Activated B cell treated with CpG ODN at 0.5 μM for 24 hours (primary cell): ENCODE measurements around the gene CCDC78. TPM values are rescaled to one million over a fixed set of nuclear protein-coding genes. Genes with fewer than 3 reads are reported as not detected.
"Not testable (repeated sequence)": the region's sequence is repeated elsewhere in the genome, so short reads cannot be mapped to it uniquely, and the experiment has no call there.

Source experiments
- ATAC-seq: fragments of 200-7000 bp; cut with Tn5 transposase; one replicate; pipeline ENCODE4 v1.10.0; 2021; ENCODE audit warnings: low read depth, mild to moderate bottlenecking, moderate library complexity
- CTCF ChIA-PET: fragments of 350-600 bp; sonication (Branson Sonifier 250); formaldehyde crosslinking; loops from one replicate; lab custom pipeline; 2021; ENCODE audit warnings: antibody characterized with exemption; lab: Charles Lee
- POLR2A ChIA-PET: fragments of 350-600 bp; sonication (Branson Sonifier 250); formaldehyde crosslinking; loops from one replicate; lab custom pipeline; 2021; ENCODE audit warnings: antibody characterized with exemption; lab: Charles Lee
- DNase-seq: peaks from one replicate; pipeline ENCODE4 v3.0.0; 2022
- H3K27ac Mint-ChIP-seq: one replicate; pipeline ENCODE4 v1.8.0; 2020; ENCODE audit warnings: mixed read lengths
- H3K27me3 Mint-ChIP-seq: one replicate; pipeline ENCODE4 v1.8.0; 2021; ENCODE audit warnings: mixed read lengths
- H3K36me3 Mint-ChIP-seq: one replicate; pipeline ENCODE4 v1.8.0; 2021; ENCODE audit warnings: low read depth, mixed read lengths
- H3K4me1 Mint-ChIP-seq: one replicate; pipeline ENCODE4 v1.8.0; 2021; ENCODE audit warnings: mixed read lengths
- H3K4me3 Mint-ChIP-seq: one replicate; pipeline ENCODE4 v1.8.0; 2020; ENCODE audit warnings: mild to moderate bottlenecking, mixed read lengths
- H3K9me3 Mint-ChIP-seq: one replicate; pipeline ENCODE4 v1.8.0; 2020; ENCODE audit warnings: mixed read lengths
- intact Hi-C: fragments of 100-400 bp; cut with micrococcal nuclease; formaldehyde crosslinking; loops from one replicate; pipeline ENCODE4 v1.15.1; 2024
- total RNA-seq: library from RNA; stranded (reverse); gene quantifications from 2 replicates; pipeline ENCODE4 v1.2.3, GENCODE V29; 2022
- TF ChIP-seq, protein P1 (sequence below): fragments of 200-600 bp; IDR thresholded peaks from one replicate; pipeline ENCODE4 v1.8.0; 2022; ENCODE audit warnings: antibody characterized with exemption, mild to moderate bottlenecking

CCDC78 gene
- total RNA-seq, 1 donor from 2014 or later: 4.8 TPM

DNA sequence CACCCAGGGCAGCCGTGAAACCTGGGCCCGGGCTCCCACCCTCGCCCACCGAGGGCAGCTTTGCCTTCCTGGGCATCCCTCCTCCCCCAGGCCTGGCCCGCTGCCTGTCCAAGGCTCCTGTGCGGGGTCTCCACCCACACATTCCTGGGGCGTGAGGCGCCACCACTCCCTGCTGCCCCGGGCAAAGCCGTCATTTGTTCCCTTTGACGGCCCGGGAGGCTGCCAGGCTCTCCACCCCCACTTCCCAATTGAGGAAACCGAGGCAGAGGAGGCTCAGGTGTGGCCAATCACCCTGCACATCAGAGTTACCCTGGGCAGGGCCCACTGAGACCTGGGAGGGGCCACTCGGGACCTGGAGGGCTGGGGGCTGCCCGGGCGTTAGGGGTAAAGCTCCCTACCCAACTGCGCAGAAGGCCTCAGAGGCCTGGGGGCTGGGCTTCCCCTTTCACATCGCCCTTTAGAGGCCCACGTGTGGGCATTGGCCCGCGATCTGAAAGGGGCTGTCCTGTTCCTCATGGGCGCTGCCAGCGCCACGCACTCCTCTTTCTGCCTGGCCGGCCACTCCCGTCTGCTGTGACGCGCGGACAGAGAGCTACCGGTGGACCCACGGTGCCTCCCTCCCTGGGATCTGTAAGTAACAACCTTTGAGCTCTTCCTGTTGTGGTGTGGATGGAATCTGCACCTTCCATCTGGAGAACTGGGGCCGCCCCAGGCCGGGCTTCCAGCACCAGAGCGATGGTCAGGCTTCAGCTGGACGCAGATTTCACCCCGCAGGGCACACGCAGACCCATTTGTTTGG lies 34.5 kb upstream of the CCDC78 start, which contains the start of gene MSLN:
TSS of gene MSLN (plus strand) at position 190 of the 799 bp plus-strand sequence. CDS start 1,947 bp downstream, outside the sequence.
- ATAC-seq: no peak
- Mint-ChIP-seq H3K27me3 (peaks cover 10% of the 10 kb centered on the region), H3K4me1 (no peaks in the 10 kb centered on the region), H3K36me3 (no peaks in the 10 kb centered on the region), H3K27ac (no peak within 1 kb of the TSS), H3K9me3 (no peaks in the 10 kb centered on the region), H3K4me3 (no peak within 1 kb of the TSS)
- POLR2A ChIA-PET: no interaction called here
- CTCF ChIA-PET: no interaction called here
- no peak for DNase-seq
- intact Hi-C loops: no loop called here
- TF ChIP-seq, protein P1, sequence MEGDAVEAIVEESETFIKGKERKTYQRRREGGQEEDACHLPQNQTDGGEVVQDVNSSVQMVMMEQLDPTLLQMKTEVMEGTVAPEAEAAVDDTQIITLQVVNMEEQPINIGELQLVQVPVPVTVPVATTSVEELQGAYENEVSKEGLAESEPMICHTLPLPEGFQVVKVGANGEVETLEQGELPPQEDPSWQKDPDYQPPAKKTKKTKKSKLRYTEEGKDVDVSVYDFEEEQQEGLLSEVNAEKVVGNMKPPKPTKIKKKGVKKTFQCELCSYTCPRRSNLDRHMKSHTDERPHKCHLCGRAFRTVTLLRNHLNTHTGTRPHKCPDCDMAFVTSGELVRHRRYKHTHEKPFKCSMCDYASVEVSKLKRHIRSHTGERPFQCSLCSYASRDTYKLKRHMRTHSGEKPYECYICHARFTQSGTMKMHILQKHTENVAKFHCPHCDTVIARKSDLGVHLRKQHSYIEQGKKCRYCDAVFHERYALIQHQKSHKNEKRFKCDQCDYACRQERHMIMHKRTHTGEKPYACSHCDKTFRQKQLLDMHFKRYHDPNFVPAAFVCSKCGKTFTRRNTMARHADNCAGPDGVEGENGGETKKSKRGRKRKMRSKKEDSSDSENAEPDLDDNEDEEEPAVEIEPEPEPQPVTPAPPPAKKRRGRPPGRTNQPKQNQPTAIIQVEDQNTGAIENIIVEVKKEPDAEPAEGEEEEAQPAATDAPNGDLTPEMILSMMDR: no peak

DNA sequence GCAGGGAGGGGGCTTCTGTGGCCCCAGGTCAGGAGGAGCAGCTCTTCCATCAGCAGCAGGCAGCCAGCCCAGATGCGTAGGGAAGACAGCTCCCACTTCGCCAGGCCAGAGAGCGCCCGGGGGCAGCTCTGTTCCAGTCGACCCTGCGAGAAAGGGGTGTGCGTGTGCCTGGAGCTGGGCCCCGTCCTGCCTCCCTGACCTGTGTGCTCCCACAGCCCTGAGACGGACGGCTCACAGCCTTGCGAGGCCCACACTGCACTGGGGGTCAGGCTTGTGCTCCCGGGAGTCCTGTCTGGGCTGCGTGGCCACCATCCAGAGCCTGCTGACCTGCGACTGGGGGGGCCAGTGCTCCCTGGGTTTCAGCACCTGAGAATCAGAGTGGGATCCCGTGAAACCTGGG lies 33.8 kb upstream of the CCDC78 start:
- TF ChIP-seq, protein P1: no peak
- DNase-seq (no peak), ATAC-seq (no peak)
- no peak overlapping the region for H3K4me3 Mint-ChIP-seq
- peaks cover under 1% of the 10 kb centered on the region for H3K4me1 Mint-ChIP-seq
- no peaks in the 10 kb centered on the region for H3K9me3 Mint-ChIP-seq
- peaks cover 10% of the 10 kb centered on the region for H3K27me3 Mint-ChIP-seq
- H3K27ac Mint-ChIP-seq: no peak overlapping the region
- ChIA-PET CTCF (no interaction called here), POLR2A (no interaction called here)
- H3K36me3 Mint-ChIP-seq: no peaks in the 10 kb centered on the region
- intact Hi-C loops: no loop called here

DNA sequence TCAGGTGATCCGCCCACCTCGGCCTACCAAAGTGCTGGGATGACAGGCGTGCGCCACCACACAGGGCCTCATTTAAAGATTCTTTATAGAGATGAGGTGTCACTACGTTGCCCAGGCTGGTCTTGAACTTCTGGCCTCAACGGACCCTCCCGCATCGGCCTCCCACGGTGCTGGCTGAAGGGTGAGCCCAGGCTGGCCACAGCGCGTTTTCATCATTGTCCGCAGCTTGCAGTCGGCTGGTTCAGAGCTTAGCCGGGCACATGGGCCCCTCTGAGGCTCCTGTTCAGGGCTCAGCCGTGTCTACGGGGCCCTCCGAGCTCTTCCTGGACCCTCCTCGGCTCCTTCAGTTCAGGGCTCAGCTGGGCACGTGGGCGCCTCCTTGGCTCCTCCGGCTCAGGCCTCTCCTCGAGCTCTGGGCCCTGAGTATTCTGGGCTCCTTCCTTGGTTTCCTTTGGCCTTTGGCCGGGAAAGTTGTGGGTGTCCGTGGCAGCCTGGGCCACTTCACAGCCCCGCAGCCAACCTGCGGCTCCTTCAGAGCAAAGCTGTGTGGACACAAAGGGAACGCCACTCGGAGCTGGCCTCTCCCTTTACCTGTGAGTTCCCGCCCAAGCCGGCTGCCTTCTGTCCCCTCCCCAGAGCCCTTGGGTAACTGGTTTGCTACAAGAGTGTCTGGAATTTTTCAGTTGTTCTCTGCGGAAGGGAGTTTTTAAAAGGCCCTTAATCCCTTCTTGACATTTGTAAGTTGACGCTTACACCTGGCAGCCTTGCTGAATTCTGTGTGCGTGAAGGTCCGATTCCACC lies 33.1 kb upstream of the CCDC78 start:
- TF ChIP-seq, protein P1: no peak
- Mint-ChIP-seq H3K27me3 (peaks cover 10% of the 10 kb centered on the region), H3K4me1 (peaks cover 6% of the 10 kb centered on the region), H3K36me3 (no peaks in the 10 kb centered on the region), H3K4me3 (no peak overlapping the region), H3K27ac (no peak overlapping the region), H3K9me3 (no peaks in the 10 kb centered on the region)
- POLR2A ChIA-PET: no interaction called here
- no peak for ATAC-seq
- intact Hi-C loops: no loop called here
- CTCF ChIA-PET: no interaction called here
- DNase-seq: no peak

DNA sequence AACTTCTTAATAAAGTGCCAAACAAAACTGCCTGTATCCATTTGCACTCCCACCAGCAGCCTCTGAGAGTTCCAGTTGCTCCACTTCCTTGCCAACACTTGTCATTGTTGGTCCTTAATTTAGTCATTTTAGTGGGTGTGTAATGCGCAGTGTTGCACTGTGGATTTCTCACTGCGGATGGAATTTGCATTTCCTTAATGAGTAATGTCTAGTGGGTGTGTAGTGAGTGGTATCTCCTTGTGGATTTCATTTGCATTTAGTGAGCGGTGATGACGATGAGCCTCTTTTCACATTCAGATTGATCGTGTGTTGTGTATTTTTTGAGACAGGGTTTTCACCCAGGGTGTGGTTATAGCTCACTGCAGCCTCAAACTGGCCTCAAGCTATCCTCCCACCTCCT lies 30.2 kb upstream of the CCDC78 start:
- H3K36me3 Mint-ChIP-seq: no peaks in the 10 kb centered on the region
- ChIA-PET CTCF (no interaction called here), POLR2A (no interaction called here)
- no peak for DNase-seq
- no peak overlapping the region for H3K4me3 Mint-ChIP-seq
- no peaks in the 10 kb centered on the region for H3K9me3 Mint-ChIP-seq
- intact Hi-C loops: no loop called here
- TF ChIP-seq, protein P1: no peak
- H3K27me3 Mint-ChIP-seq: peaks cover 10% of the 10 kb centered on the region
- peaks cover 6% of the 10 kb centered on the region for H3K4me1 Mint-ChIP-seq
- no peak overlapping the region for H3K27ac Mint-ChIP-seq
- no peak for ATAC-seq

DNA sequence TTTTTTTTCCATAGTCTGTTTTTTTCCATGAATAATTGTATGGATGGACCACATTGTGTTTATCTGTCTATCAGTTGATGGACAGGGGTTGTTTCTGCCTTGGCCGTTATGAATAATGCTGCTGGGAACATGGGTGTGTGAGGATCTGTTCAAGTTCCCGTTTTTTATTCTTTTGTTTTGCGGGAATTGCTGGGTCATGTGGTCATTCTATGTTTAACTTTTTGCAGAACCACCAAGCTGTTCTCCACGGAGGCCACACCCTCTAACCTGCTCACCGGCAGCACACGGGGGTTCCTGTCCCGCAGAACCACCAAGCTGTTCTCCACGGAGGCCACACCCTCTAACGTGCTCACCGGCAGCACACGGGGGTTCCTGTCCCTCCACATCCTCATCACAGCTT lies 28.4 kb upstream of the CCDC78 start:
- POLR2A ChIA-PET: interaction anchor here (1.0 kb wide), 1 partner anchor 16 kb away, joined by 7 read pairs; no protein-coding TSS in a partner anchor

DNA sequence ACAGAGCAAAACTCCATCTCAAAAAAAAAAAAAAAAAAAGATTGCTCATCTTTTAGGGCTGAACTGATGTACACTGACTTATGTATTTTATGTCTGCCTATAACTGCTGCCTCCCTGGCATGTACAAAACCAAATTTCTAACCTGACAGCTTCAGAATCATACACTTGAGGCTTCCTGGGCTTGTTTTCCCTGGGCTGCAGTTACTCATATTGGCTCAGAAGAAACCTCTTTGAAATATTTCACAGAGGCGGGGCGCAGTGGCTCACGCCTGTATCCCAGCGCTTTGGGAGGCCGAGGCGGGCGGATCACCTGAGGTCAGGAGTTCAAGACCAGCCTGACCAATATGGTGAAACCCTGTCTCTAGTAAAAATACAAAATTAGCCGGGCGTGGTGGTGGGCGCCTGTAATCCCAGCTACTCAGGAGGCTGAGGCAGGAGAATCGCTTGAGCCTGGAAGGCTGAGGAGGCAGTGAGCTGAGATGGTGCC lies 27.9 kb upstream of the CCDC78 start:
- DNase-seq, H3K27me3 Mint-ChIP-seq, H3K4me3 Mint-ChIP-seq, H3K9me3 Mint-ChIP-seq, H3K27ac Mint-ChIP-seq, H3K4me1 Mint-ChIP-seq, intact Hi-C loops, H3K36me3 Mint-ChIP-seq, CTCF ChIA-PET, POLR2A ChIA-PET, ATAC-seq: not testable (repeated sequence)

More for the DNA sequence above, 28.4 kb upstream of the CCDC78 start:
- TF ChIP-seq, protein P1: no peak
- ATAC-seq: no peak
- H3K4me1 Mint-ChIP-seq: peaks cover 6% of the 10 kb centered on the region
- H3K36me3 Mint-ChIP-seq: no peaks in the 10 kb centered on the region
- peaks cover 8% of the 10 kb centered on the region for H3K27me3 Mint-ChIP-seq
- CTCF ChIA-PET: no interaction called here
- intact Hi-C loops: no loop called here
- no peaks in the 10 kb centered on the region for H3K9me3 Mint-ChIP-seq
- DNase-seq: no peak
- no peak overlapping the region for H3K4me3 Mint-ChIP-seq
- H3K27ac Mint-ChIP-seq: no peak overlapping the region
